Measurements from ENCODE around the gene SLC35F3.
A peak's percentile ranks its signal among the peaks of the same experiment; 100 is the strongest.

The SLC35F3 gene

GRCh38 chr1:234226819-234227165 is 322.3 kb downstream of the SLC35F3 start:
- H3K27ac Mint-ChIP-seq, result no peak overlapping the region
- H3K27me3 Mint-ChIP-seq, result peaks cover 45% of the 10 kb centered on the region
- no peaks in the 10 kb centered on the region for H3K9me3 Mint-ChIP-seq
- H3K4me3 Mint-ChIP-seq, result no peak overlapping the region
- H3K4me1 Mint-ChIP-seq (ENCODE audit: low read depth), result peaks cover 11% of the 10 kb centered on the region
- H3K36me3 Mint-ChIP-seq (ENCODE audit: low read depth), result peaks cover 3% of the 10 kb centered on the region
- intact Hi-C loops (cut with micrococcal nuclease), result no loop called here

GRCh38 chr1:234229581-234230387 is 325.3 kb downstream of the SLC35F3 start:
- peaks cover 58% of the 10 kb centered on the region for H3K27me3 Mint-ChIP-seq
- peaks cover 8% of the 10 kb centered on the region for H3K36me3 Mint-ChIP-seq (ENCODE audit: low read depth)
- intact Hi-C loops (cut with micrococcal nuclease), result no loop called here
- peaks cover 11% of the 10 kb centered on the region for H3K4me1 Mint-ChIP-seq (ENCODE audit: low read depth)
- H3K4me3 Mint-ChIP-seq, result no peak overlapping the region
- no peaks in the 10 kb centered on the region for H3K9me3 Mint-ChIP-seq
- H3K27ac Mint-ChIP-seq, result no peak overlapping the region

GRCh38 chr1:234230414-234230862 is 326.0 kb downstream of the SLC35F3 start:
- H3K4me3 Mint-ChIP-seq, result no peak overlapping the region
- peaks cover 8% of the 10 kb centered on the region for H3K36me3 Mint-ChIP-seq (ENCODE audit: low read depth)
- H3K4me1 Mint-ChIP-seq (ENCODE audit: low read depth), result peaks cover 11% of the 10 kb centered on the region
- peaks cover 59% of the 10 kb centered on the region for H3K27me3 Mint-ChIP-seq
- H3K27ac Mint-ChIP-seq, result no peak overlapping the region
- no peaks in the 10 kb centered on the region for H3K9me3 Mint-ChIP-seq
- intact Hi-C loops (cut with micrococcal nuclease), result no loop called here

GRCh38 chr1:234231061-234231892 is 326.8 kb downstream of the SLC35F3 start:
- Mint-ChIP-seq H3K4me3 (peak overlapping the region; percentile 30), H3K9me3 (no peaks in the 10 kb centered on the region)
- intact Hi-C loops (cut with micrococcal nuclease), result no loop called here

GRCh38 chr1:234231893-234232276 is 327.4 kb downstream of the SLC35F3 start:
- Mint-ChIP-seq H3K4me1 (ENCODE audit: low read depth) (peaks cover 20% of the 10 kb centered on the region), H3K9me3 (no peaks in the 10 kb centered on the region), H3K27me3 (peaks cover 64% of the 10 kb centered on the region), H3K4me3 (peak overlapping the region; percentile 23), H3K36me3 (ENCODE audit: low read depth) (peaks cover 8% of the 10 kb centered on the region), H3K27ac (no peak overlapping the region)
- intact Hi-C loops (cut with micrococcal nuclease), result no loop called here

More at GRCh38 chr1:234231061-234231892, 326.8 kb downstream of the SLC35F3 start:
- H3K4me1 Mint-ChIP-seq (ENCODE audit: low read depth), result peaks cover 15% of the 10 kb centered on the region
- H3K36me3 Mint-ChIP-seq (ENCODE audit: low read depth), result peaks cover 8% of the 10 kb centered on the region
- H3K27ac Mint-ChIP-seq, result no peak overlapping the region
- H3K27me3 Mint-ChIP-seq, result peaks cover 64% of the 10 kb centered on the region

GRCh38 chr1:234234199-234234598 is 329.7 kb downstream of the SLC35F3 start:
- peaks cover 8% of the 10 kb centered on the region for H3K36me3 Mint-ChIP-seq (ENCODE audit: low read depth)
- intact Hi-C loops (cut with micrococcal nuclease), result no loop called here
- H3K4me3 Mint-ChIP-seq, result no peak overlapping the region
- peaks cover 26% of the 10 kb centered on the region for H3K4me1 Mint-ChIP-seq (ENCODE audit: low read depth)
- peak overlapping the region; percentile 17 for H3K27ac Mint-ChIP-seq
- peaks cover 65% of the 10 kb centered on the region for H3K27me3 Mint-ChIP-seq
- no peaks in the 10 kb centered on the region for H3K9me3 Mint-ChIP-seq

- intact Hi-C loops (cut with micrococcal nuclease), result no loop called here
- Mint-ChIP-seq H3K27me3 (peaks cover 58% of the 10 kb centered on the region), H3K36me3 (ENCODE audit: low read depth) (peaks cover 8% of the 10 kb centered on the region), H3K27ac (no peak overlapping the region), H3K9me3 (no peaks in the 10 kb centered on the region), H3K4me1 (ENCODE audit: low read depth) (peaks cover 24% of the 10 kb centered on the region), H3K4me3 (no peak overlapping the region)
Observed at GRCh38 chr1:234235434-234235881, 331.0 kb downstream of the SLC35F3 start.

GRCh38 chr1:234237393-234237792 is 332.9 kb downstream of the SLC35F3 start:
- H3K4me1 Mint-ChIP-seq (ENCODE audit: low read depth), result peaks cover 14% of the 10 kb centered on the region
- intact Hi-C loops (cut with micrococcal nuclease), result no loop called here

GRCh38 chr1:234238060-234238459 is 333.6 kb downstream of the SLC35F3 start:
- peaks cover 39% of the 10 kb centered on the region for H3K27me3 Mint-ChIP-seq

More at GRCh38 chr1:234237393-234237792, 332.9 kb downstream of the SLC35F3 start:
- Mint-ChIP-seq H3K36me3 (ENCODE audit: low read depth) (no peaks in the 10 kb centered on the region), H3K4me3 (no peak overlapping the region), H3K9me3 (no peaks in the 10 kb centered on the region), H3K27me3 (peaks cover 39% of the 10 kb centered on the region), H3K27ac (no peak overlapping the region)

GRCh38 chr1:234239515-234239914 is 335.0 kb downstream of the SLC35F3 start:
- Mint-ChIP-seq H3K27me3 (peaks cover 27% of the 10 kb centered on the region), H3K36me3 (ENCODE audit: low read depth) (no peaks in the 10 kb centered on the region), H3K4me3 (no peak overlapping the region), H3K4me1 (ENCODE audit: low read depth) (peaks cover 26% of the 10 kb centered on the region), H3K9me3 (no peaks in the 10 kb centered on the region), H3K27ac (no peak overlapping the region)
- intact Hi-C loops (cut with micrococcal nuclease), result no loop called here

More at GRCh38 chr1:234238060-234238459, 333.6 kb downstream of the SLC35F3 start:
- H3K9me3 Mint-ChIP-seq, result no peaks in the 10 kb centered on the region
- H3K36me3 Mint-ChIP-seq (ENCODE audit: low read depth), result no peaks in the 10 kb centered on the region
- H3K4me3 Mint-ChIP-seq, result no peak overlapping the region
- no peak overlapping the region for H3K27ac Mint-ChIP-seq
- H3K4me1 Mint-ChIP-seq (ENCODE audit: low read depth), result peaks cover 14% of the 10 kb centered on the region
- intact Hi-C loops (cut with micrococcal nuclease), result no loop called here

- Mint-ChIP-seq H3K27me3 (peaks cover 26% of the 10 kb centered on the region), H3K9me3 (no peaks in the 10 kb centered on the region), H3K4me1 (ENCODE audit: low read depth) (peaks cover 29% of the 10 kb centered on the region), H3K4me3 (no peak overlapping the region), H3K36me3 (ENCODE audit: low read depth) (no peaks in the 10 kb centered on the region), H3K27ac (no peak overlapping the region)
- intact Hi-C loops (cut with micrococcal nuclease), result no loop called here
Observed at GRCh38 chr1:234239936-234240335, 335.5 kb downstream of the SLC35F3 start.

GRCh38 chr1:234240680-234241079 is 336.2 kb downstream of the SLC35F3 start:
- H3K36me3 Mint-ChIP-seq (ENCODE audit: low read depth), result no peaks in the 10 kb centered on the region
- no peak overlapping the region for H3K27ac Mint-ChIP-seq
- peaks cover 36% of the 10 kb centered on the region for H3K4me1 Mint-ChIP-seq (ENCODE audit: low read depth)
- no peak overlapping the region for H3K4me3 Mint-ChIP-seq
- intact Hi-C loops (cut with micrococcal nuclease), result no loop called here
- peaks cover 20% of the 10 kb centered on the region for H3K27me3 Mint-ChIP-seq
- H3K9me3 Mint-ChIP-seq, result no peaks in the 10 kb centered on the region

- intact Hi-C loops (cut with micrococcal nuclease), result no loop called here
- H3K4me1 Mint-ChIP-seq (ENCODE audit: low read depth), result peaks cover 38% of the 10 kb centered on the region
- no peak overlapping the region for H3K4me3 Mint-ChIP-seq
- no peak overlapping the region for H3K27ac Mint-ChIP-seq
- H3K27me3 Mint-ChIP-seq, result peaks cover 17% of the 10 kb centered on the region
- H3K9me3 Mint-ChIP-seq, result peaks cover 5% of the 10 kb centered on the region
- peaks cover under 1% of the 10 kb centered on the region for H3K36me3 Mint-ChIP-seq (ENCODE audit: low read depth)
Observed at GRCh38 chr1:234241941-234242490, 337.5 kb downstream of the SLC35F3 start.

All from dendritic cell treated with granulocyte-macrophage colony-stimulating factor and Interleukin-4, amounts not matched to agents 40 ng/mL and 50 ng/mL, for 4 days (primary cell).